SK-N-MC (cell line): ENCODE measurements around the gene CTTN.

Experiments used
- EZH2 ChIP-seq: fragments of 200-600 bp; sonication (generic); IDR thresholded peaks from one replicate; pipeline ENCODE4 v1.6.1; 2017; ENCODE audit warnings: antibody characterized with exemption
- FOXP2 ChIP-seq: optimal IDR thresholded peaks from 2 replicates; pipeline ENCODE3; 2011; ENCODE audit warnings: mild to moderate bottlenecking, moderate library complexity; ENCODE audit not compliant: insufficient read depth; ENCODE audit errors: extremely low read length, control extremely low read depth
- POLR2AphosphoS5 ChIP-seq: IDR thresholded peaks from 2 replicates; pipeline ENCODE4 v1.6.1; 2012; ENCODE audit warnings: mild to moderate bottlenecking, low read depth, low read length, borderline replicate concordance

- TF ChIP-seq EZH2 (no peak), POLR2AphosphoS5 (no peak), FOXP2 (no peak)
Measured at GRCh38 chr11:70376621-70377020, 21.7 kb upstream of the CTTN start.
